Measurements from ENCODE around the gene USP34.
"Not testable (repeated sequence)": the region's sequence is repeated elsewhere in the genome, so short reads cannot be mapped to it uniquely, and the experiment has no call there.

The USP34 gene

GRCh38 chr2:61175036-61175435, 295.9 kb downstream of the USP34 start:
- no peaks in the 10 kb centered on the region for H3K27me3 ChIP-seq (replicated peaks)
- in situ Hi-C loops (cut with HindIII; ENCODE audit: low pct_ligation_motif_present, low sequenced_read_pairs): no loop called here
- TF ChIP-seq CTCF (IDR thresholded peaks at IDR 0.05; ENCODE audit: low read depth, low read length, missing control alignments): no peak
- no peak overlapping the region for H3K4me3 ChIP-seq (ENCODE audit: low read depth, low read length)
- H3K27ac ChIP-seq: no peak overlapping the region
- H3K36me3 ChIP-seq (replicated peaks): no peaks in the 10 kb centered on the region
- no peak for DNase-seq

- no peaks in the 10 kb centered on the region for H3K27me3 ChIP-seq (replicated peaks)
- H3K27ac ChIP-seq: no peak overlapping the region
- H3K36me3 ChIP-seq (replicated peaks): no peaks in the 10 kb centered on the region
- TF ChIP-seq CTCF (IDR thresholded peaks at IDR 0.05; ENCODE audit: low read depth, low read length, missing control alignments): no peak
- in situ Hi-C loops (cut with HindIII; ENCODE audit: low pct_ligation_motif_present, low sequenced_read_pairs): no loop called here
- no peak for DNase-seq
- no peak overlapping the region for H3K4me3 ChIP-seq (ENCODE audit: low read depth, low read length)
These were observed 297.8 kb downstream of the USP34 start for GRCh38 chr2:61173116-61173515.

GRCh38 chr2:61172671-61173070, 298.2 kb downstream of the USP34 start:
- H3K27ac ChIP-seq: no peak overlapping the region
- in situ Hi-C loops (cut with HindIII; ENCODE audit: low pct_ligation_motif_present, low sequenced_read_pairs): no loop called here
- H3K27me3 ChIP-seq (replicated peaks): no peaks in the 10 kb centered on the region
- no peak for TF ChIP-seq CTCF (IDR thresholded peaks at IDR 0.05; ENCODE audit: low read depth, low read length, missing control alignments)
- no peak overlapping the region for H3K4me3 ChIP-seq (ENCODE audit: low read depth, low read length)
- no peak for DNase-seq
- H3K36me3 ChIP-seq (replicated peaks): no peaks in the 10 kb centered on the region

GRCh38 chr2:61167579-61167978, 303.3 kb downstream of the USP34 start:
- Histone ChIP-seq H3K4me3 (ENCODE audit: low read depth, low read length) (no peak overlapping the region), H3K27me3 (replicated peaks) (no peaks in the 10 kb centered on the region), H3K36me3 (replicated peaks) (peaks cover 11% of the 10 kb centered on the region), H3K27ac (no peak overlapping the region)
- DNase-seq: no peak
- in situ Hi-C loops (cut with HindIII; ENCODE audit: low pct_ligation_motif_present, low sequenced_read_pairs): no loop called here
- TF ChIP-seq CTCF (IDR thresholded peaks at IDR 0.05; ENCODE audit: low read depth, low read length, missing control alignments): no peak

- no peak for DNase-seq
- Histone ChIP-seq H3K27ac (no peak overlapping the region), H3K27me3 (replicated peaks) (no peaks in the 10 kb centered on the region), H3K4me3 (ENCODE audit: low read depth, low read length) (no peak overlapping the region), H3K36me3 (replicated peaks) (peaks cover 11% of the 10 kb centered on the region)
- in situ Hi-C loops (cut with HindIII; ENCODE audit: low pct_ligation_motif_present, low sequenced_read_pairs): no loop called here
- no peak for TF ChIP-seq CTCF (IDR thresholded peaks at IDR 0.05; ENCODE audit: low read depth, low read length, missing control alignments)
These were observed 304.9 kb downstream of the USP34 start for GRCh38 chr2:61165946-61166345.

DNA sequence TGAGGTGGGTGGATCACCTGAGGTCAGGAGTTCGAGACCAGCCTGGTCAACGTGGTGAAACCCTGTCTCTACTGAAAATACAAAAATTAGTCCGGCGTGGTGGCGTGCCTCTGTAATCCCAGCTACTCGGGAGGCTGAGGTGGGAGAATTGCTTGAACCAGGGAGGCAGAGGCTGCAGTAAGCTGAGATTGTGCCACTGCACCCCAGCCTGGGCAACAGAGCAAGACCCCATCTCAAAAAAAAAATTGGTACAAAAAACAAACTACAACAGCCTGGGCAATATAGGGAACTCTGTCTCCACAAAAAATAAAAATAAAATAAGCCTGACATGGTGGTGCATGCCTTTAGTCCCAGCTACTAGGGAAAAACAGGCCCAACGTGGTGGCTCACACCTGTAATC, 305.8 kb downstream of the USP34 start:
- H3K27me3 ChIP-seq (replicated peaks); DNase-seq; in situ Hi-C loops (cut with HindIII; ENCODE audit: low pct_ligation_motif_present, low sequenced_read_pairs); H3K4me3 ChIP-seq (ENCODE audit: low read depth, low read length); H3K27ac ChIP-seq: not testable (repeated sequence)
- peaks cover 11% of the 10 kb centered on the region for H3K36me3 ChIP-seq (replicated peaks)

Data from brain microvascular endothelial cell (primary cell).